Panc1 (cell line): Measurements from ENCODE around the gene NDUFC2. TPM values are rescaled to one million over a fixed set of nuclear protein-coding genes. Genes with fewer than 3 reads are reported as not detected.

Experiments
- ATAC-seq: fragments of 200-7000 bp; cut with Tn5 transposase; 2 replicates; pipeline ENCODE4 v1.9.1; 2020; ENCODE audit warnings: mild to moderate bottlenecking, moderate library complexity
- BruUV-seq: library from RNA; stranded (reverse); fragments of 400-500 nt; replicated peaks from 2 replicates; lab custom pipeline; 2021; lab: Mats Ljungman, UMichigan
- CTCF ChIA-PET: fragments of 300-600 bp; sonication (Branson Sonifier 250); formaldehyde crosslinking; loops from one replicate; lab custom pipeline; 2022; ENCODE audit warnings: antibody characterized with exemption; lab: Charles Lee
- POLR2A ChIA-PET: fragments of 300-600 bp; sonication (Branson Sonifier 250); formaldehyde crosslinking; loops from one replicate; lab custom pipeline; 2022; ENCODE audit warnings: antibody characterized with exemption; lab: Charles Lee
- DNase-seq: peaks from one replicate; pipeline ENCODE4 v3.0.0-alpha.2; 2010; ENCODE audit warnings: low read depth, low spot score
- H3K27ac ChIP-seq: 2 replicates; pipeline ENCODE4 v1.5.1; 2011; ENCODE audit warnings: mild to moderate bottlenecking, low read length, inconsistent platforms
- H3K27me3 ChIP-seq: fragments of 200-500 bp; sonication (Bioruptor generic); 2 replicates; pipeline ENCODE4 v1.6.0; 2014; ENCODE audit warnings: low read length, inconsistent platforms; ENCODE audit not compliant: control insufficient read depth, insufficient read depth
- H3K36me3 ChIP-seq: fragments of 200-500 bp; sonication (Bioruptor generic); 2 replicates; pipeline ENCODE4 v1.5.1; 2014; ENCODE audit warnings: inconsistent platforms, mild to moderate bottlenecking, low read length, moderate library complexity; ENCODE audit not compliant: control insufficient read depth, insufficient read depth
- H3K4me1 ChIP-seq: 2 replicates; pipeline ENCODE4 v1.5.1; 2011; ENCODE audit warnings: inconsistent platforms, mild to moderate bottlenecking, low read length, moderate library complexity; ENCODE audit not compliant: control insufficient read depth, insufficient read depth
- H3K4me3 ChIP-seq, 2 experiments: 2 replicates each; pipeline ENCODE4 v1.5.1; 2011 to 2012; ENCODE audit warnings: low read depth in 2 of 2, low read length in 2 of 2, mild to moderate bottlenecking in 2 of 2, inconsistent platforms in 1 of 2, moderate library complexity in 1 of 2
- H3K9me3 ChIP-seq: fragments of 200-500 bp; sonication (Bioruptor generic); 2 replicates; pipeline ENCODE4 v1.5.1; 2014; ENCODE audit warnings: low read depth, mild to moderate bottlenecking, inconsistent platforms, low read length, moderate library complexity; ENCODE audit not compliant: control insufficient read depth, insufficient read depth
- POLR2AphosphoS5 ChIP-seq: IDR thresholded peaks from 2 replicates; pipeline ENCODE4 v1.6.1; 2012; ENCODE audit warnings: mild to moderate bottlenecking, low read depth, low read length, moderate library complexity
- SIN3A ChIP-seq: IDR thresholded peaks from 2 replicates; pipeline ENCODE4 v1.6.1; 2012; ENCODE audit warnings: low read depth, mild to moderate bottlenecking, low read length, moderate library complexity, borderline replicate concordance; ENCODE audit not compliant: insufficient read depth
- TCF7L2 ChIP-seq: IDR thresholded peaks from 2 replicates; pipeline ENCODE4 v1.6.1; 2011; ENCODE audit warnings: mild to moderate bottlenecking, low read depth, low read length, inconsistent platforms
- in situ Hi-C: cut with HindIII; loops from 2 replicates; pipeline ENCODE4 v1.10.0; 2016; ENCODE audit warnings: low sequenced_read_pairs, low pct_unique_long_range_greater_than_20kb
- intact Hi-C: fragments of 100-400 bp; cut with micrococcal nuclease; formaldehyde crosslinking; loops from one replicate; pipeline ENCODE4 v1.10.0; 2022; ENCODE audit not compliant: unreplicated experiment
- total RNA-seq: library from RNA; stranded (reverse); gene quantifications from one replicate; pipeline ENCODE4 v1.2.1, GENCODE V29; 2021; ENCODE audit not compliant: unreplicated experiment
- TF ChIP-seq, protein P1 (sequence below), 2 experiments: IDR thresholded peaks; 2 replicates each; pipeline ENCODE4 v1.6.1; 2011 to 2012; ENCODE audit warnings: low read depth in 2 of 2, control low read depth in 1 of 2, low read length in 1 of 2, mild to moderate bottlenecking in 1 of 2, moderate library complexity in 1 of 2; ENCODE audit not compliant: insufficient read depth in 1 of 2
- TF ChIP-seq, protein P2 (sequence below): fragments of 450-650 bp; IDR thresholded peaks from 2 replicates; pipeline ENCODE4 v1.5.1; 2017; ENCODE audit warnings: mild to moderate bottlenecking

NDUFC2 gene
- total RNA-seq, 1 experiment from 2014 or later, result 308 TPM

DNA sequence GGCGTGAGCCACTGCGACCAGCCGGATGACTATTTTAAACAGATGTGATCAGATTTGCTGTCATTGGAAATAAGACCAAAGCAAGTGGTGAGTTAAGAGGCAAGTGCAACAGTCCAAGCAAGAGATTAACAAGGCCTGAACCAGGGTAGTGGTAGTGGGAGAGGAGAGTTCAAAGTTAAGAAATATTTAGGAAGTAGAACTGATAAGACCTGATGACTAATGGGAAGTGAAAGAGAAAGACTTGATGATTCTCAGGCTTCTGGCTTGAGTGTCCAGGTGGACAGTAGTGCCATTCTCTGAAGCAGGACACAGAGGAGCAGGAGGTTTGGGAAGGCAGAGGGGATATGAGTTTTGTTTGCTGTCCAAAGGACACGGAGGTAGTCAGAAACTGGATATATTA, 7.2 kb downstream of the NDUFC2 start:
- ChIA-PET CTCF (no interaction called here), POLR2A (no interaction called here)
- Histone ChIP-seq H3K36me3 (peaks cover 5% of the 10 kb centered on the region), H3K27me3 (no peaks in the 10 kb centered on the region), H3K27ac (no peak overlapping the region), H3K4me3 (no peak overlapping the region), H3K9me3 (no peaks in the 10 kb centered on the region), H3K4me1 (peaks cover 12% of the 10 kb centered on the region; the same call in 1 of the 2 replicates)
- TF ChIP-seq POLR2AphosphoS5 (no peak), TCF7L2 (no peak), SIN3A (no peak)
- TF ChIP-seq, protein P1, sequence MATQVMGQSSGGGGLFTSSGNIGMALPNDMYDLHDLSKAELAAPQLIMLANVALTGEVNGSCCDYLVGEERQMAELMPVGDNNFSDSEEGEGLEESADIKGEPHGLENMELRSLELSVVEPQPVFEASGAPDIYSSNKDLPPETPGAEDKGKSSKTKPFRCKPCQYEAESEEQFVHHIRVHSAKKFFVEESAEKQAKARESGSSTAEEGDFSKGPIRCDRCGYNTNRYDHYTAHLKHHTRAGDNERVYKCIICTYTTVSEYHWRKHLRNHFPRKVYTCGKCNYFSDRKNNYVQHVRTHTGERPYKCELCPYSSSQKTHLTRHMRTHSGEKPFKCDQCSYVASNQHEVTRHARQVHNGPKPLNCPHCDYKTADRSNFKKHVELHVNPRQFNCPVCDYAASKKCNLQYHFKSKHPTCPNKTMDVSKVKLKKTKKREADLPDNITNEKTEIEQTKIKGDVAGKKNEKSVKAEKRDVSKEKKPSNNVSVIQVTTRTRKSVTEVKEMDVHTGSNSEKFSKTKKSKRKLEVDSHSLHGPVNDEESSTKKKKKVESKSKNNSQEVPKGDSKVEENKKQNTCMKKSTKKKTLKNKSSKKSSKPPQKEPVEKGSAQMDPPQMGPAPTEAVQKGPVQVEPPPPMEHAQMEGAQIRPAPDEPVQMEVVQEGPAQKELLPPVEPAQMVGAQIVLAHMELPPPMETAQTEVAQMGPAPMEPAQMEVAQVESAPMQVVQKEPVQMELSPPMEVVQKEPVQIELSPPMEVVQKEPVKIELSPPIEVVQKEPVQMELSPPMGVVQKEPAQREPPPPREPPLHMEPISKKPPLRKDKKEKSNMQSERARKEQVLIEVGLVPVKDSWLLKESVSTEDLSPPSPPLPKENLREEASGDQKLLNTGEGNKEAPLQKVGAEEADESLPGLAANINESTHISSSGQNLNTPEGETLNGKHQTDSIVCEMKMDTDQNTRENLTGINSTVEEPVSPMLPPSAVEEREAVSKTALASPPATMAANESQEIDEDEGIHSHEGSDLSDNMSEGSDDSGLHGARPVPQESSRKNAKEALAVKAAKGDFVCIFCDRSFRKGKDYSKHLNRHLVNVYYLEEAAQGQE (IDR thresholded peaks at IDR 0.05; ENCODE audit: insufficient read depth in 1 of 2, low read depth in 2 of 2, low read length in 1 of 2), result no peak
- TF ChIP-seq, protein P2, sequence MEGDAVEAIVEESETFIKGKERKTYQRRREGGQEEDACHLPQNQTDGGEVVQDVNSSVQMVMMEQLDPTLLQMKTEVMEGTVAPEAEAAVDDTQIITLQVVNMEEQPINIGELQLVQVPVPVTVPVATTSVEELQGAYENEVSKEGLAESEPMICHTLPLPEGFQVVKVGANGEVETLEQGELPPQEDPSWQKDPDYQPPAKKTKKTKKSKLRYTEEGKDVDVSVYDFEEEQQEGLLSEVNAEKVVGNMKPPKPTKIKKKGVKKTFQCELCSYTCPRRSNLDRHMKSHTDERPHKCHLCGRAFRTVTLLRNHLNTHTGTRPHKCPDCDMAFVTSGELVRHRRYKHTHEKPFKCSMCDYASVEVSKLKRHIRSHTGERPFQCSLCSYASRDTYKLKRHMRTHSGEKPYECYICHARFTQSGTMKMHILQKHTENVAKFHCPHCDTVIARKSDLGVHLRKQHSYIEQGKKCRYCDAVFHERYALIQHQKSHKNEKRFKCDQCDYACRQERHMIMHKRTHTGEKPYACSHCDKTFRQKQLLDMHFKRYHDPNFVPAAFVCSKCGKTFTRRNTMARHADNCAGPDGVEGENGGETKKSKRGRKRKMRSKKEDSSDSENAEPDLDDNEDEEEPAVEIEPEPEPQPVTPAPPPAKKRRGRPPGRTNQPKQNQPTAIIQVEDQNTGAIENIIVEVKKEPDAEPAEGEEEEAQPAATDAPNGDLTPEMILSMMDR, result no peak
- intact Hi-C loops, result no loop called here
- DNase-seq, result no peak
- no TSS peak for BruUV-seq
- in situ Hi-C loops, result no loop called here
- no peak for ATAC-seq

DNA sequence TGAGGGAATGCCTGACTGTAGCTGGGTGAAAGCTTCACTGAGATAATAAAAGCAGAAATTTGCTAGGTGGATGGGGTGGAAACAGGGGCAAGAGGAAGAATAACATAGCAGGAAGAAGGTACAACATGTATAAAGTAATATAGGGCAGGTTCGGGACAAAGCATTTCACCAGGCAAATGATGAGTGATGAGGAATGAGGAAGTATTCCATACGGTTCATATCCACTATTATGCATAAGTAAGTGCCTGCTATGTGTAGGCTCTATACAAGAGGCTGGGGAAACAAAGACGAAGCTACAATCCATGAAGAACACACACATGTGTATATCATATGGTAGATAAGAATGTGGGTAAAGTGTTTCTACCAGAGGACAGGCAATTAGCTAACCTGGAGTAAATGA, 7.9 kb downstream of the NDUFC2 start:
- Histone ChIP-seq H3K4me3 (no peak overlapping the region), H3K4me1 (peaks cover 11% of the 10 kb centered on the region; the same call in 1 of the 2 replicates), H3K9me3 (no peaks in the 10 kb centered on the region), H3K27me3 (no peaks in the 10 kb centered on the region), H3K27ac (no peak overlapping the region), H3K36me3 (peaks cover 5% of the 10 kb centered on the region)
- DNase-seq, result no peak
- ChIA-PET POLR2A (no interaction called here), CTCF (no interaction called here)
- intact Hi-C loops, result no loop called here
- no peak for TF ChIP-seq TCF7L2
- TF ChIP-seq POLR2AphosphoS5, result no peak
- TF ChIP-seq, protein P2, result no peak
- no peak for TF ChIP-seq SIN3A
- TF ChIP-seq, protein P1 (IDR thresholded peaks at IDR 0.05; ENCODE audit: insufficient read depth in 1 of 2, low read depth in 2 of 2, low read length in 1 of 2), result no peak
- ATAC-seq, result no peak
- BruUV-seq, result no TSS peak
- in situ Hi-C loops, result no loop called here
